HCT116 (cell line): ENCODE data around the gene MPZL2. TPM values are rescaled to one million over a fixed set of nuclear protein-coding genes. Genes with fewer than 3 reads are reported as not detected.

Experiments
- ATAC-seq: fragments of 200-7000 bp; cut with Tn5 transposase; 2 replicates; pipeline ENCODE4 v1.9.1; 2020; ENCODE audit warnings: mild to moderate bottlenecking, moderate library complexity
- BruUV-seq: library from RNA; stranded (reverse); fragments of 400-500 nt; replicated peaks from 2 replicates; lab custom pipeline; 2021; lab: Mats Ljungman, UMichigan
- CTCF ChIA-PET: fragments of 300-600 bp; sonication (Branson Sonifier 250); formaldehyde crosslinking; loops from one replicate; lab custom pipeline; 2021; ENCODE audit warnings: antibody characterized with exemption; lab: Charles Lee
- POLR2A ChIA-PET: fragments of 300-600, 350-600 bp; sonication (Branson Sonifier 250); formaldehyde crosslinking; loops from one replicate; lab custom pipeline; 2021; ENCODE audit warnings: antibody characterized with exemption; lab: Charles Lee
- RAD21 ChIA-PET, 2 experiments: fragments of 300-600 bp; sonication (Branson Sonifier 250); formaldehyde crosslinking; loops; one replicate each; lab custom pipeline; 2023; ENCODE audit warnings: low total read pairs in 2 of 2; ENCODE audit not compliant: uncharacterized antibody in 2 of 2, unreplicated experiment in 2 of 2, low non-redundant PET in 1 of 2; lab: Charles Lee
- DNase-seq: peaks from one replicate; pipeline ENCODE4 v3.0.0-alpha.2; 2010; ENCODE audit warnings: low read depth, low spot score
- H2AFZ ChIP-seq: fragments of 200-600 bp; shearing (Covaris generic), sonication (generic); 2 replicates; pipeline ENCODE4 v1.6.1; 2017; ENCODE audit warnings: low read depth, mixed run types, mixed read lengths, antibody characterized with exemption, low read length; ENCODE audit not compliant: poor library complexity, severe bottlenecking
- H3K27ac ChIP-seq: 2 replicates; pipeline ENCODE4 v1.5.1; 2012; ENCODE audit warnings: low read depth, low read length
- H3K27me3 ChIP-seq: fragments of 200-600 bp; sonication (generic); 2 replicates; pipeline ENCODE4 v1.6.1; 2016; ENCODE audit warnings: mixed run types, low read length, mixed read lengths; ENCODE audit not compliant: insufficient read depth
- H3K36me3 ChIP-seq, 2 experiments: fragments of 200-500 bp in 1 of 2; fragments of 200-600 bp in 1 of 2; sonication (Bioruptor generic) in 1 of 2; sonication (generic) in 1 of 2; 2 replicates each; pipeline versions ENCODE4 v1.5.1 to v1.6.1; 2014 to 2016; ENCODE audit warnings: low read length in 2 of 2, inconsistent platforms in 1 of 2, mixed read lengths in 1 of 2, mixed run types in 1 of 2; ENCODE audit not compliant: insufficient read depth in 2 of 2, control insufficient read depth in 1 of 2
- H3K4me1 ChIP-seq, 2 experiments: fragments of 200-600 bp in 1 of 2; sonication (generic) in 1 of 2; 2 replicates each; pipeline versions ENCODE4 v1.5.1 to v1.6.1; 2012 to 2017; ENCODE audit warnings: low read length in 2 of 2, inconsistent platforms in 1 of 2, mild to moderate bottlenecking in 1 of 2, mixed read lengths in 1 of 2, mixed run types in 1 of 2, moderate library complexity in 1 of 2; ENCODE audit not compliant: insufficient read depth in 2 of 2, control insufficient read depth in 1 of 2
- H3K4me2 ChIP-seq: fragments of 200-600 bp; sonication (generic); 2 replicates; pipeline ENCODE4 v1.6.1; 2017; ENCODE audit warnings: mixed run types, low read length, mixed read lengths
- H3K4me3 ChIP-seq, 2 experiments: fragments of 200-600 bp in 1 of 2; sonication (generic) in 1 of 2; replicated peaks in 1 of 2; 2 replicates each; pipeline ENCODE4 v1.5.1; 2011 to 2016; ENCODE audit warnings: low read length in 2 of 2, control low read depth in 1 of 2, low read depth in 1 of 2, mild to moderate bottlenecking in 1 of 2, mixed read lengths in 1 of 2, mixed run types in 1 of 2
- H3K79me2 ChIP-seq: fragments of 200-600 bp; sonication (generic); 2 replicates; pipeline ENCODE4 v1.6.1; 2017; ENCODE audit warnings: mild to moderate bottlenecking, mixed run types, low read length, moderate library complexity, mixed read lengths; ENCODE audit not compliant: insufficient read depth
- H3K9ac ChIP-seq: fragments of 200-600 bp; sonication (generic); 2 replicates; pipeline ENCODE4 v1.6.1; 2016; ENCODE audit warnings: low read length, mixed read lengths
- H3K9me2 ChIP-seq: fragments of 200-600 bp; sonication (generic), shearing (Covaris generic); 2 replicates; pipeline ENCODE4 v1.6.1; 2017; ENCODE audit warnings: mixed run types, mild to moderate bottlenecking, moderate library complexity; ENCODE audit not compliant: insufficient read depth
- H3K9me3 ChIP-seq, 2 experiments: fragments of 200-500 bp in 1 of 2; fragments of 200-600 bp in 1 of 2; sonication (Bioruptor generic) in 1 of 2; sonication (generic) in 1 of 2; 2 replicates each; pipeline ENCODE4 v1.6.1; 2014 to 2017; ENCODE audit warnings: low read length in 2 of 2, mixed read lengths in 2 of 2, inconsistent platforms in 1 of 2, low read depth in 1 of 2, mild to moderate bottlenecking in 1 of 2, mixed run types in 1 of 2, moderate library complexity in 1 of 2; ENCODE audit not compliant: control insufficient read depth in 1 of 2, insufficient read depth in 1 of 2
- H4K20me1 ChIP-seq: fragments of 200-600 bp; sonication (generic), shearing (Covaris generic); 2 replicates; pipeline ENCODE4 v1.6.1; 2017; ENCODE audit warnings: mixed run types, mild to moderate bottlenecking, moderate library complexity; ENCODE audit not compliant: insufficient read depth
- ATF3 ChIP-seq: IDR thresholded peaks from 2 replicates; pipeline ENCODE4 v1.6.1; 2012
- CBX3 ChIP-seq: IDR thresholded peaks from 2 replicates; pipeline ENCODE4 v1.6.1; 2012; ENCODE audit warnings: low read depth
- EGR1 ChIP-seq: IDR thresholded peaks from 2 replicates; pipeline ENCODE4 v1.6.1; 2012; ENCODE audit warnings: low read depth
- ELF1 ChIP-seq: IDR thresholded peaks from 2 replicates; pipeline ENCODE4 v1.6.1; 2012; ENCODE audit warnings: low read depth, borderline replicate concordance
- EZH2 ChIP-seq: fragments of 200-600 bp; sonication (generic); IDR thresholded peaks from 2 replicates; pipeline ENCODE4 v1.6.1; 2017; ENCODE audit warnings: antibody characterized with exemption, mixed run types
- EZH2phosphoT487 ChIP-seq: fragments of 200-600 bp; IDR thresholded peaks from 2 replicates; pipeline ENCODE4 v1.6.1; 2018; ENCODE audit warnings: antibody characterized with exemption, borderline replicate concordance
- FOSL1 ChIP-seq: IDR thresholded peaks from 2 replicates; pipeline ENCODE4 v1.6.1; 2012; ENCODE audit warnings: low read depth
- JUND ChIP-seq: IDR thresholded peaks from 2 replicates; pipeline ENCODE4 v1.6.1; 2012
- POLR2A ChIP-seq: IDR thresholded peaks from 2 replicates; pipeline ENCODE4 v1.7.0; 2011; ENCODE audit warnings: borderline replicate concordance; ENCODE audit not compliant: insufficient read depth, insufficient read length; ENCODE audit errors: extremely low read depth
- RAD21 ChIP-seq: IDR thresholded peaks from 2 replicates; pipeline ENCODE4 v1.6.1; 2012; ENCODE audit warnings: low read depth, mild to moderate bottlenecking
- REST ChIP-seq: IDR thresholded peaks from 2 replicates; pipeline ENCODE4 v1.6.1; 2012; ENCODE audit warnings: low read depth
- SIN3A ChIP-seq: IDR thresholded peaks from 2 replicates; pipeline ENCODE4 v1.6.1; 2012; ENCODE audit warnings: low read depth
- SP1 ChIP-seq: IDR thresholded peaks from 2 replicates; pipeline ENCODE4 v1.6.1; 2012; ENCODE audit warnings: low read depth
- SRF ChIP-seq: IDR thresholded peaks from 2 replicates; pipeline ENCODE4 v1.6.1; 2012; ENCODE audit warnings: low read depth
- TCF7L2 ChIP-seq: IDR thresholded peaks from 2 replicates; pipeline ENCODE4 v1.7.0; 2011; ENCODE audit warnings: borderline replicate concordance, inconsistent platforms; ENCODE audit not compliant: insufficient read depth, insufficient read length; ENCODE audit errors: extremely low read depth
- YY1 ChIP-seq: IDR thresholded peaks from 2 replicates; pipeline ENCODE4 v1.6.1; 2011; ENCODE audit warnings: low read length, low read depth, moderate library complexity, mild to moderate bottlenecking; ENCODE audit not compliant: insufficient replicate concordance; ENCODE audit errors: extremely low read depth
- ZFX ChIP-seq: fragments of 450-650 bp; IDR thresholded peaks from 2 replicates; pipeline ENCODE4 v1.6.1; 2017
- ZNF274 ChIP-seq: fragments of 200-500 bp; sonication (Bioruptor generic); IDR thresholded peaks from 2 replicates; pipeline ENCODE4 v1.6.1; 2014; ENCODE audit warnings: mild to moderate bottlenecking, low read depth, low read length, inconsistent platforms
- intact Hi-C: fragments of 100-400 bp; cut with micrococcal nuclease; formaldehyde crosslinking; loops from 2 replicates; pipeline ENCODE4 v1.10.0; 2022
- total RNA-seq: library from RNA; stranded (reverse); gene quantifications from one replicate; pipeline ENCODE4 v1.2.1, GENCODE V29; 2021; ENCODE audit not compliant: unreplicated experiment
- TF ChIP-seq, protein P1 (sequence below): IDR thresholded peaks from 2 replicates; pipeline ENCODE4 v1.6.1; 2012
- TF ChIP-seq, protein P2 (sequence below): IDR thresholded peaks from 2 replicates; pipeline ENCODE4 v1.6.1; 2011; ENCODE audit warnings: mild to moderate bottlenecking, low read length, moderate library complexity; ENCODE audit not compliant: insufficient replicate concordance; ENCODE audit errors: extremely low read depth

The MPZL2 gene
- total RNA-seq, 1 experiment from 2014 or later: 16.8 TPM

DNA sequence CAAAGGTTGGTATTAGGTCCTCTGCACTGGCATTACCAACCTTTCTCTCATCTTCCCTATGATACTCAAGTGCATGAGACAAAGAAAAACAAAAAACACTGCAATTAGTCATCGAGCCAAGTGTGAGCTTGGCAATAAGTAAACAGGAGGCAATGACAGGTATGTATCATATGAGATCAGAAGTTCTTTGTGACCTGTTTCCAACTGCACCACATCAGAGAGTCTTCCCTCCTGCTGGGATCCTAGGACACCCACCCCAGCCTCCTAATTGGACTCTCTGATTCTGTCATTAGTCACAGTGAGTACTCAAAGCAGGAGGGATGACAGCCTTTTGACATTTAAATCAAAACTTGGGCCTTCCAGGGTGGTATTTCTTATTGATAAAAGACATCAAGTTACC lies 31.4 kb downstream of the MPZL2 start (continued):
- TF ChIP-seq TCF7L2 (no peak), JUND (peak; percentile 94), RAD21 (peak; percentile 27)

DNA sequence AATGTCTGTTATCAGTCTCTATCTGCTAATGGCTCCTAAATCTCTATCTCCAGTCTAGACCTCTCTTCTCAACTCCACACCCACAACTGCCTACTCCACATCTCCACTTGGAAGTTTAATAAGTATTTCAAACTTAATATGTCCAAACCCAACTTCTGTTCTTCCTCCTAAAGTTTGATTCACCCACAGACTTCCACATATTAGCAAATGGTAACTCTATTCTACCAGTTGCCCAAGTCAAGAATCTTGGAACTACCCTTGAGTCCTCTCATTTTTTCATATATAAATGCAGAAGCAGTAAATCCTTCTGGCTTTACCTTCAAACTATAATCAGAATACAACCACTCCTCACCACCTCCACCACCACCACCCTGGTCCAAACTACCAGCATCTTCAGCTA lies 32.6 kb downstream of the MPZL2 start:
- Histone ChIP-seq H3K4me2 (no peak overlapping the region), H4K20me1 (no peaks in the 10 kb centered on the region), H3K4me3 (no peak overlapping the region), H3K27ac (no peak overlapping the region), H3K79me2 (no peaks in the 10 kb centered on the region), H3K9me2 (no peaks in the 10 kb centered on the region), H3K36me3 (no peaks in the 10 kb centered on the region), H3K9me3 (no peaks in the 10 kb centered on the region), H3K4me1 (peaks cover 21 to 22% of the 10 kb centered on the region in 2 experiments), H3K27me3 (no peaks in the 10 kb centered on the region), H3K9ac (no peak overlapping the region), H2AFZ (no peak overlapping the region)
- TF ChIP-seq ATF3 (no peak), SIN3A (no peak), SRF (no peak), RAD21 (no peak), FOSL1 (no peak), EZH2phosphoT487 (no peak), POLR2A (no peak), REST (no peak), ZNF274 (no peak), EZH2 (no peak), YY1 (no peak), TCF7L2 (no peak), ZFX (no peak), JUND (no peak), SP1 (no peak), ELF1 (no peak), CBX3 (no peak), EGR1 (no peak)
- TF ChIP-seq, protein P1, sequence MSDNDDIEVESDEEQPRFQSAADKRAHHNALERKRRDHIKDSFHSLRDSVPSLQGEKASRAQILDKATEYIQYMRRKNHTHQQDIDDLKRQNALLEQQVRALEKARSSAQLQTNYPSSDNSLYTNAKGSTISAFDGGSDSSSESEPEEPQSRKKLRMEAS: no peak
- TF ChIP-seq, protein P2, sequence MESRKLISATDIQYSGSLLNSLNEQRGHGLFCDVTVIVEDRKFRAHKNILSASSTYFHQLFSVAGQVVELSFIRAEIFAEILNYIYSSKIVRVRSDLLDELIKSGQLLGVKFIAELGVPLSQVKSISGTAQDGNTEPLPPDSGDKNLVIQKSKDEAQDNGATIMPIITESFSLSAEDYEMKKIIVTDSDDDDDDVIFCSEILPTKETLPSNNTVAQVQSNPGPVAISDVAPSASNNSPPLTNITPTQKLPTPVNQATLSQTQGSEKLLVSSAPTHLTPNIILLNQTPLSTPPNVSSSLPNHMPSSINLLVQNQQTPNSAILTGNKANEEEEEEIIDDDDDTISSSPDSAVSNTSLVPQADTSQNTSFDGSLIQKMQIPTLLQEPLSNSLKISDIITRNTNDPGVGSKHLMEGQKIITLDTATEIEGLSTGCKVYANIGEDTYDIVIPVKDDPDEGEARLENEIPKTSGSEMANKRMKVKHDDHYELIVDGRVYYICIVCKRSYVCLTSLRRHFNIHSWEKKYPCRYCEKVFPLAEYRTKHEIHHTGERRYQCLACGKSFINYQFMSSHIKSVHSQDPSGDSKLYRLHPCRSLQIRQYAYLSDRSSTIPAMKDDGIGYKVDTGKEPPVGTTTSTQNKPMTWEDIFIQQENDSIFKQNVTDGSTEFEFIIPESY: no peak
- ChIA-PET CTCF (no interaction called here), POLR2A (no interaction called here), RAD21 (no interaction called here)
- intact Hi-C loops: no loop called here
- DNase-seq: no peak
- no TSS peak for BruUV-seq
- no peak for ATAC-seq
